Urinary bladder (tissue), 4 donors: ENCODE results near the gene ANKRD44. TPM values are rescaled to one million over a fixed set of nuclear protein-coding genes. Genes with fewer than 3 reads are reported as not detected.

Experiments
- DNase-seq: peaks from one replicate; pipeline ENCODE4 v3.0.0-alpha.2; 2015; ENCODE audit errors: extremely low spot score
- H3K27ac ChIP-seq: one replicate; pipeline ENCODE4 v1.5.1; 2013; ENCODE audit warnings: low read depth, mild to moderate bottlenecking, moderate library complexity
- H3K36me3 ChIP-seq: one replicate; pipeline ENCODE4 v1.6.1; 2013; ENCODE audit warnings: mild to moderate bottlenecking, moderate library complexity; ENCODE audit not compliant: insufficient read depth
- H3K4me1 ChIP-seq: one replicate; pipeline ENCODE4 v1.6.1; 2013; ENCODE audit warnings: mild to moderate bottlenecking, moderate library complexity; ENCODE audit not compliant: insufficient read depth
- H3K4me3 ChIP-seq: one replicate; pipeline ENCODE4 v1.5.1; 2013; ENCODE audit warnings: low read depth, low read length
- WGBS: extraction: QIAGEN DNeasy Blood & Tissue Kit; methylation state at CpG from one replicate; pipeline ENCODE4 v1.1.7; 2013; 5-methylcytosine and 5-hydroxymethylcytosine counted together
- polyA plus RNA-seq: library from polyadenylated mRNA; stranded (reverse); fragments of 200-250 nt; gene quantifications from one replicate; pipeline ENCODE4 v1.2.3, GENCODE V29; 2013
- total RNA-seq: library from RNA; depleted of rRNA; stranded (reverse); fragments of >200 nt; gene quantifications from one replicate; pipeline ENCODE4 v1.2.3, GENCODE V29; 2014
- donor health status: healthy with polysubstance abuse.
- donor health status: healthy.

ANKRD44 gene
- total and polyA plus RNA-seq, 2 donors: 17.5 to 39.4 TPM

- no peaks in the 10 kb centered on the region for H3K4me1 ChIP-seq
- no peak overlapping the region for H3K4me3 ChIP-seq
- no peak overlapping the region for H3K27ac ChIP-seq
- 68% methylated on average over 3 of the region's 3 CpGs for WGBS
- no peak for DNase-seq
- no peaks in the 10 kb centered on the region for H3K36me3 ChIP-seq
These were observed 338.9 kb downstream of the ANKRD44 start for GRCh38 chr2:196971574-196972279.

- H3K4me3 ChIP-seq: no peak overlapping the region
- H3K4me1 ChIP-seq: no peaks in the 10 kb centered on the region
- H3K36me3 ChIP-seq: no peaks in the 10 kb centered on the region
- WGBS: 52% methylated on average over 4 of the region's 4 CpGs
- H3K27ac ChIP-seq: no peak overlapping the region
- DNase-seq: no peak
These were observed 340.5 kb downstream of the ANKRD44 start for GRCh38 chr2:196970099-196970498.

GRCh38 chr2:196968516-196968915 is 342.1 kb downstream of the ANKRD44 start:
- Histone ChIP-seq H3K27ac (no peak overlapping the region), H3K36me3 (no peaks in the 10 kb centered on the region), H3K4me1 (no peaks in the 10 kb centered on the region), H3K4me3 (no peak overlapping the region)
- 99% methylated on average over 1 of the region's 1 CpG for WGBS
- no peak for DNase-seq

- Histone ChIP-seq H3K4me3 (no peak overlapping the region), H3K27ac (no peak overlapping the region), H3K36me3 (no peaks in the 10 kb centered on the region), H3K4me1 (no peaks in the 10 kb centered on the region)
- 76% methylated on average over 3 of the region's 3 CpGs for WGBS
- no peak for DNase-seq
These were observed 342.8 kb downstream of the ANKRD44 start for GRCh38 chr2:196967775-196968174.

- WGBS: 21% methylated on average over 7 of the region's 7 CpGs
- no peak overlapping the region for H3K4me3 ChIP-seq
- no peak overlapping the region for H3K27ac ChIP-seq
- H3K4me1 ChIP-seq: no peaks in the 10 kb centered on the region
- no peaks in the 10 kb centered on the region for H3K36me3 ChIP-seq
- DNase-seq: peak; percentile 7
These were observed 343.5 kb downstream of the ANKRD44 start for GRCh38 chr2:196967116-196967515.

- DNase-seq: no peak
- Histone ChIP-seq H3K4me1 (no peaks in the 10 kb centered on the region), H3K4me3 (no peak overlapping the region), H3K27ac (no peak overlapping the region), H3K36me3 (no peaks in the 10 kb centered on the region)
- 44% methylated on average over 3 of the region's 3 CpGs for WGBS
These were observed 344.5 kb downstream of the ANKRD44 start for GRCh38 chr2:196966061-196966460.

GRCh38 chr2:196965651-196966050 is 344.9 kb downstream of the ANKRD44 start:
- Histone ChIP-seq H3K27ac (no peak overlapping the region), H3K36me3 (no peaks in the 10 kb centered on the region), H3K4me3 (no peak overlapping the region), H3K4me1 (no peaks in the 10 kb centered on the region)
- 72% methylated on average over 4 of the region's 4 CpGs for WGBS
- no peak for DNase-seq

- WGBS: 85% methylated on average over 1 of the region's 1 CpG
- Histone ChIP-seq H3K36me3 (no peaks in the 10 kb centered on the region), H3K27ac (no peak overlapping the region), H3K4me1 (no peaks in the 10 kb centered on the region), H3K4me3 (no peak overlapping the region)
- no peak for DNase-seq
These were observed 346.6 kb downstream of the ANKRD44 start for GRCh38 chr2:196963961-196964360.

GRCh38 chr2:196963043-196963442 is 347.5 kb downstream of the ANKRD44 start:
- 68% methylated on average over 2 of the region's 2 CpGs for WGBS
- Histone ChIP-seq H3K36me3 (no peaks in the 10 kb centered on the region), H3K4me3 (no peak overlapping the region), H3K27ac (no peak overlapping the region), H3K4me1 (no peaks in the 10 kb centered on the region)
- no peak for DNase-seq

GRCh38 chr2:196962325-196962724 is 348.3 kb downstream of the ANKRD44 start:
- 90% methylated on average over 2 of the region's 2 CpGs for WGBS
- no peaks in the 10 kb centered on the region for H3K4me1 ChIP-seq
- no peak for DNase-seq
- no peak overlapping the region for H3K27ac ChIP-seq
- no peak overlapping the region for H3K4me3 ChIP-seq
- H3K36me3 ChIP-seq: no peaks in the 10 kb centered on the region

GRCh38 chr2:196961889-196962288 is 348.7 kb downstream of the ANKRD44 start:
- H3K4me3 ChIP-seq: no peak overlapping the region
- no peaks in the 10 kb centered on the region for H3K4me1 ChIP-seq

GRCh38 chr2:196959734-196960338 is 350.7 kb downstream of the ANKRD44 start:
- H3K27ac ChIP-seq: no peak overlapping the region
- no peaks in the 10 kb centered on the region for H3K36me3 ChIP-seq
- no peaks in the 10 kb centered on the region for H3K4me1 ChIP-seq
- DNase-seq: no peak
- no peak overlapping the region for H3K4me3 ChIP-seq
- WGBS: 78% methylated on average over 3 of the region's 3 CpGs

More at GRCh38 chr2:196961889-196962288, 348.7 kb downstream of the ANKRD44 start:
- Histone ChIP-seq H3K27ac (no peak overlapping the region), H3K36me3 (no peaks in the 10 kb centered on the region)
- no peak for DNase-seq

GRCh38 chr2:196959281-196959680 is 351.3 kb downstream of the ANKRD44 start:
- Histone ChIP-seq H3K27ac (no peak overlapping the region), H3K4me3 (no peak overlapping the region), H3K4me1 (no peaks in the 10 kb centered on the region), H3K36me3 (no peaks in the 10 kb centered on the region)
- WGBS: 82% methylated on average over 2 of the region's 2 CpGs
- DNase-seq: no peak

GRCh38 chr2:196957881-196958525 is 352.6 kb downstream of the ANKRD44 start:
- no peak overlapping the region for H3K27ac ChIP-seq
- no peaks in the 10 kb centered on the region for H3K36me3 ChIP-seq
- DNase-seq: no peak
- H3K4me1 ChIP-seq: no peaks in the 10 kb centered on the region
- no peak overlapping the region for H3K4me3 ChIP-seq
- WGBS: 77% methylated on average over 1 of the region's 1 CpG
